K562 (cell line): ENCODE measurements around the gene LRFN3. TPM values are rescaled to one million over a fixed set of nuclear protein-coding genes. Genes with fewer than 3 reads are reported as not detected.
A peak's percentile ranks its signal among the peaks of the same experiment; 100 is the strongest.

Experiments
- ELF1 ChIP-seq: fragments of 200-800 bp; sonication (Bioruptor generic); IDR thresholded peaks from 2 replicates; pipeline ENCODE4 v1.6.1; 2016; ENCODE audit warnings: missing genetic modification characterization, missing compliant biosample characterization
- REST ChIP-seq, 2 experiments: fragments of 450-650 bp; formaldehyde crosslinking in 1 of 2; IDR thresholded peaks; 2 replicates each; pipeline versions ENCODE4 v1.4.0 to v1.6.1; 2014 to 2020; ENCODE audit warnings: mild to moderate bottlenecking in 2 of 2, borderline replicate concordance in 1 of 2, low read depth in 1 of 2
- polyA plus RNA-seq, 8 experiments: library from polyadenylated mRNA; depleted of rRNA in 4 of 8; stranded (reverse) in 5 of 8; unstranded in 3 of 8; fragments of >200 nt; fragmentation: Nextera tagmentation in 2 of 8; fragmentation: Illumina TruSeq in 1 of 8; extraction: Ambion mirVana in 2 of 8; extraction: Trizol in 1 of 8; gene quantifications; 2 replicates each; pipeline versions ENCODE4 v1.2.1 to v1.2.3, GENCODE V29; 2011 to 2014; ENCODE audit warnings: inconsistent platforms in 1 of 8, missing spikeins in 1 of 8
- total RNA-seq, 7 experiments: library from RNA; depleted of rRNA in 6 of 7; stranded (reverse); fragments of >200 nt in 6 of 7; fragmentation: Illumina TruSeq in 2 of 7; extraction: Trizol in 2 of 7; gene quantifications; 2 replicates each; pipeline versions ENCODE4 v1.2.1 to v1.2.3, GENCODE V29; 2011 to 2021; ENCODE audit warnings: low replicate concordance in 1 of 7

The LRFN3 gene
- total and polyA plus RNA-seq, 9 of the 15 experiments (the other 6 are each of a cell fraction or from before 2014, with no cell fraction given) = 0.03 to 0.12 (median 0.11) TPM; not detected in 6

- TF ChIP-seq REST (IDR thresholded peaks at IDR 0.05; ENCODE audit: borderline replicate concordance) = peak; percentile 63; the same call in 1 of the 2 replicates
- TF ChIP-seq REST (CRISPR knock-in tag; IDR thresholded peaks at IDR 0.05; ENCODE audit: low read depth) = no peak
- no peak for TF ChIP-seq ELF1
These were observed 25.0 kb upstream of the LRFN3 start (continued) for GRCh38 chr19:35911173-35911572.
